H1 (cell line): ENCODE results near the gene FBXL14. TPM values are rescaled to one million over a fixed set of nuclear protein-coding genes. Genes with fewer than 3 reads are reported as not detected.

Experiments
- ATF2 ChIP-seq: IDR thresholded peaks from 2 replicates; pipeline ENCODE4 v1.6.1; 2012; ENCODE audit warnings: low read length, inconsistent platforms
- CBX5 ChIP-seq: fragments of 300-800, 300-1000 bp; sonication (generic); IDR thresholded peaks from 2 replicates; pipeline ENCODE4 v1.7.1; 2016; ENCODE audit warnings: antibody characterized with exemption, low read length, low read depth
- KDM5A ChIP-seq: fragments of 200-600 bp; IDR thresholded peaks from 2 replicates; pipeline ENCODE4 v1.7.1; 2012; ENCODE audit warnings: mild to moderate bottlenecking, low read length, inconsistent platforms, mixed read lengths
- RBBP5 ChIP-seq: IDR thresholded peaks from 2 replicates; pipeline ENCODE4 v1.7.1; 2012; ENCODE audit warnings: low read depth, mild to moderate bottlenecking, inconsistent platforms, low read length, moderate library complexity, borderline replicate concordance
- polyA plus RNA-seq, 7 experiments: library from polyadenylated mRNA; depleted of rRNA in 3 of 7; stranded (reverse) in 5 of 7; unstranded in 2 of 7; fragments of >200 nt in 5 of 7; fragments of 200-250 nt in 2 of 7; gene quantifications; 1 replicate in 5 of 7; 2 replicates in 1 of 7; 4 replicates in 1 of 7; pipeline versions ENCODE4 v1.2.1 to v1.2.3, GENCODE V29; 2011 to 2013; ENCODE audit warnings: missing spikeins in 2 of 7, mixed read lengths in 2 of 7
- total RNA-seq: library from RNA; stranded (reverse); fragmentation: NEBNext Ultra II Directional; extraction: Animal tissue kit (Norgen Biotek cat#: 25700); gene quantifications from 2 replicates; pipeline ENCODE4 v1.2.1, GENCODE V29; 2021

Gene FBXL14
- total and polyA plus RNA-seq, 2 of the 8 experiments (the other 6 are each of a cell fraction or from before 2014, with no cell fraction given) = 5.5 to 9.6 TPM

- TF ChIP-seq ATF2 (no peak), RBBP5 (no peak), CBX5 (no peak), KDM5A (no peak)
These were observed 41.4 kb downstream of the FBXL14 start (continued) for GRCh38 chr12:1552911-1553491.
